HG03565 (cell line): ENCODE measurements around the gene POLR3C.

ENCODE experiments used
- ATAC-seq: cut with Tn5 transposase; IDR thresholded peaks from one replicate; pipeline ENCODE4 v1.9.1; 2021; ENCODE audit warnings: mild to moderate bottlenecking, moderate library complexity; ENCODE audit not compliant: unreplicated experiment

Gene POLR3C

GRCh38 chr1:145868232-145868631 is 44.2 kb downstream of the POLR3C start:
- no peak for ATAC-seq

GRCh38 chr1:145871994-145872924 is 48.3 kb downstream of the POLR3C start:
- no peak for ATAC-seq

- ATAC-seq = no peak
Observed at GRCh38 chr1:145874646-145875045, 50.6 kb downstream of the POLR3C start.

- no peak for ATAC-seq
Observed at GRCh38 chr1:145877923-145878486, 54.0 kb downstream of the POLR3C start.

- no peak for ATAC-seq
Observed at GRCh38 chr1:145878724-145879123, 54.7 kb downstream of the POLR3C start.

- ATAC-seq = no peak
Observed at GRCh38 chr1:145879775-145880174, 55.8 kb downstream of the POLR3C start.

- no peak for ATAC-seq
Observed at GRCh38 chr1:145884675-145885074, 60.7 kb downstream of the POLR3C start.

GRCh38 chr1:145885738-145886287 is 61.8 kb downstream of the POLR3C start, which contains the start of gene ANKRD35:
ANKRD35 (minus strand) TSS chr1:145885866; CDS start chr1:145885758, 108 bp downstream.
- ATAC-seq = peak; percentile 93

- no peak for ATAC-seq
Observed at GRCh38 chr1:145886390-145886789, 62.4 kb downstream of the POLR3C start.

- ATAC-seq = no peak
Observed at GRCh38 chr1:145886816-145887215, 62.8 kb downstream of the POLR3C start.

- no peak for ATAC-seq
Observed at GRCh38 chr1:145887631-145888030, 63.6 kb downstream of the POLR3C start.

- ATAC-seq = no peak
Observed at GRCh38 chr1:145889722-145890121, 65.7 kb downstream of the POLR3C start.

GRCh38 chr1:145891143-145891542 is 67.1 kb downstream of the POLR3C start:
- no peak for ATAC-seq

GRCh38 chr1:145891587-145892485 is 67.8 kb downstream of the POLR3C start:
- ATAC-seq = no peak

GRCh38 chr1:145892486-145893087 is 68.6 kb downstream of the POLR3C start:
- ATAC-seq = no peak

GRCh38 chr1:145893306-145894055 is 69.5 kb downstream of the POLR3C start:
- ATAC-seq = no peak
